Dedifferentiated amniotic fluid mesenchymal stem cell (primary cell): Measurements from ENCODE around the gene SH3PXD2A.
"Not testable (repeated sequence)": the region's sequence is repeated elsewhere in the genome, so short reads cannot be mapped to it uniquely, and the experiment has no call there.

Source experiments
- DNase-seq: peaks from one replicate; pipeline ENCODE4 v3.0.0-alpha.2; 2016; ENCODE audit errors: extremely low spot score

SH3PXD2A gene

DNA sequence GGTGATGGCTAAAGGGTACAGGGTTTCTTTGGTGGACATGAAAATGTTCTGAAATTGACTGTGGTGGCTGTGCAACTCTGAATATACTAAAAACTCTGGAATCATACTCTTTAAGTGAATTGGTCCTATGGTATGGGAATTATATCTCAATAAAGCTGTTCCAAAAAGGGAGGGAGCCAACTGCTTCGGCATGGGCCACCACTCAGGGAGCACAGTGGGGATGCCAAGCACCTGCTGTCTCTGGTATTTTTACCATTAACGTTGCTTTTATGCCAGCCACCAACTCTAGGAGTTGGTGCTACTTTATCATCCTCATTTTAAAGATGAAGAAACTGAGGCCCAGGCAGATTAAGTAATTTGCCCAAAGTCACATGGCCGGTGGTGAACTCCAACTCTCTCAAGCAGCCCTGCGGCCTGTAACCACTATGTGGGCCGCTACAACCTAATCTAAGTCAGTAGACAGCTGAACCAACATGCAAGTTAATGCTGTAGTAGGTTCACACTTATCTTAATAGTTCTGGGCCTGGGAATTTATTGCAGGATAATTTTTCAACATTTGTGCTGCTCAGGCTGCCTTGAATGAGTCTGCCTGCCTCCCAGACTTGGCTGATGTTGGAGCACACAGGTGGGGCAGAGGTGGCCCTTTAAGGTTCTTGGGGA is 20.8 kb downstream of the SH3PXD2A start:
- DNase-seq, result no peak

GRCh38 chr10:103833731-103834365 is 21.5 kb downstream of the SH3PXD2A start:
- DNase-seq, result no peak

DNA sequence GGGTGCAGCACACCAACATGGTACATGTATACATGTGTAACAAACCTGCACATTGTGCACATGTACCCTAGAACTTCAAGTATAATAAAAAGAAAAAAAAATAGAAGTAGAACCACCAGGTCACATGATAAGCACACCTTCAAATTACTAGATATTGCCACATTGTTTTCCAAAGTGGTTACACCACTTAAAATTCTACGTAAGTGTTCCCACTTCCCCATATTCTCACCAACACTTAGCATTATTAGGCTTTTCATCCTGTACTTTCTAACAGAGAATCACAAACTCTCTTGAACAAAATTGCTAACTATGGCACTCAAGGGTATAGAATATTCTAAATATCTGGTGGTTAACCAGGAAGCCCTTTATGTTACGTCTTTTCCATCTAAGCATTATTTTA is 22.6 kb downstream of the SH3PXD2A start:
- no peak for DNase-seq

- no peak for DNase-seq
Measured at GRCh38 chr10:103829838-103830465, 25.4 kb downstream of the SH3PXD2A start.

DNA sequence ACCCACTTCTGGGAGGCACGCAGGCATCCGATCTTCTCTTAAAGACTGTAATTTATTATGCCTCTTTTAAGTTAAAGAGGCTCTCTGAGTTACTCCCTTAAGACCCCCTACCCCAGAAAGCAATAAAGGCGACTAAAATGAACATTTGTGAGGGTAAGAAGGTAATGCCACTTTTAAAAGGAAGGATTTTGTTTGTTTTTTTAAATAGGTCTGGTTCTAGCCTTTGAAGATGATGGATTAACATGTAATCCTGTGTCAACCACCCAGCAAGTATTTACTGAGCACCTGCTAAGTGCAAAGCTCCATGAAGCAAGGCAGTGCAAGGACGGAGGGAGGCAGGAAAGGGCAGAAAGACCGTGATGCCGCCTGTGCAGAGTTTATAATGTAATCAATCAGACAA is 26.1 kb downstream of the SH3PXD2A start:
- DNase-seq, result no peak

DNA sequence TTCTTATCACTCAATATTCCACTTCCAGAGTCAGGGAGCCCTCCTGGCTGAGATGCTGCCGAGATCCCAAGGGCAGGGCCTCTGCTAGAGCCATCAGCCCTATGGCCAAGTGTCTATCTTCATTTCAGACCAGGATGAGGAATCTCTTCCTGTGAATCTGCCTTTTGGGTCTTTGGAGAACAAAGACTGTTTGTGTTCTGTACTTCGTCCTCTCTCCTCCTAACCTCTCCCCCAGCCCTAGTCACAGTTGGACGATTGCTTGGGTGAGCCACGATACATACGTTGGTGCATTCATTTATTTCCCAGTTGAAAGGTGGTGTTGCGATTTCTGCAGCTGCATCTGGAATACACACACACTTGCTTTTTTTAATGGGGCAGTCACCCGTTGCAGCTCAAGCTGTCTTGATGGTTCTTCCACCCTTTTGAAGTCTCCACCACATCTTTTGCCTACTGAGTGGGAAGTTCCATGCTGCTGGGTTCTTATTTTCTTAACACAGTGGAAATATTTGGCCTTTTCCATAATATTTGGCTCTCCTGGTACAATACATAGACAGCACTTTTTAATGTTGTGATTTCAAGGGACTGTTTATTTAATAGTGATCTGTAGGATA is 26.7 kb downstream of the SH3PXD2A start:
- DNase-seq, result no peak

GRCh38 chr10:103828107-103828506 is 27.3 kb downstream of the SH3PXD2A start:
- no peak for DNase-seq

DNA sequence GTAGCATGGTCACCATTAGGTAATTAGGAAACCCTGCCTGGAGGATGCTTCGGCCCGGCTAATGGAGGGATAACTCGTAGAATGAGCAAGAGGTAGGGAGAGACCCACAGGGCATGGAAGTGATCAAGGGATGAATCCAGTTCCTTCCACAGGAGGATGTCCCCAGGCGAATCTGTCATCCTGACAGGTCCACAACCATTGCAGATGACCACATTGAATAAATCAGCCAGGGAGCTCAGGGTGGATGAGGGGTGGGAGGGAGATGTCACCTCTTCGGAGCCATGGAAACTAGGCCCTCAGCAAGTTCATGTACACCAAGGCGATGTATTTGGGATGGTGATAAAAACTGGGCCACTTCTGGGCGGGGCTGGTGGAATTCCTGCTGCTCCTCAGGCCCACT is 28.5 kb downstream of the SH3PXD2A start:
- DNase-seq, result no peak

DNA sequence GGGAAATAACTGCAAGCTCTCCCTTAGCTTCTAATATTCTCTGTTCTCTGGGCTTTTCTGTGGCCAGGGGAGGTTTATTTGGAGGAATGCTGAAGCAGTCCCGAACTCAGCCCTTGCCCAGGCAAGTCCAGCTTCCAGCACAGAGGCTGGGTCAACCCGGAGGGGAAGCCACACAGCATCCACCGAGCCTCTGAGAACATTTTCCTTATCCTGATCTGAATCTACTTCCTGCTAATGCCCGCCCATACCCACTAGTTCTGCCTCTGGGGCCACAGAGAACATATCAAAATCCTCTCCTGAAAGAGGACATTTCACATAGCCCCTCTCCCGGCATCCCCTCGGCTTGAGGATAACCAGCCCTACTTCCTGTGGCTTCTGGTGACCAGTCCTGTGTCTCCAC is 31.1 kb downstream of the SH3PXD2A start:
- DNase-seq, result no peak

GRCh38 chr10:103823706-103824272 is 31.6 kb downstream of the SH3PXD2A start:
- DNase-seq, result no peak

- no peak for DNase-seq
Measured at GRCh38 chr10:103822800-103823199, 32.6 kb downstream of the SH3PXD2A start.

DNA sequence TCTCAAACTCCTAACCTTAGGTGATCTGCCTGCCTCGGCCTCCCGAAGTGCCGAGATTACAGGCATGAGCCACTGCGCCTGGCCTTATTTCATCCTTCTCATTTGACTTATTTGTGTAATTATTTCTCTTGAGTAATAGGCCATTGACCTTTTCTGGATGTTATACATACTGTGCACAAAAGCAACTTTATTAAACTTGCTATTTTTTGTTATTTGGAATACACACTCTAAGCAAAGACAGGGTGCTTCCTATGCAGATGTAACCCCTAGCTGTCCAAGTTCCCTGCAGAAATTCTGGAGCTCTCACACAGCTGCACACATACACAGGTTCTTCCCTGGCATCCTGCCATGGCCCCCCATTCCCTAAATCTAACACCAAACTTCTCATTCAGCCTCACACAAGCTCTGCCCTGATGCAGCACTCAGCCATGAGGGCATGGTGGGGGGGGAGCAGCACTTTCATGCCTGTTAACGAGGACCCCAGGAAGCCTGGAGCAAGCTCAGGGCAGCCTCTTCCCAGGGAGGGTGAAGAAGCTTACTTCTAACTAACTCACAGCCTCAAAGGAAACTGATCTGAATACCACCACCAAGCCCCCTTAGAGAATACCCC is 33.2 kb downstream of the SH3PXD2A start:
- DNase-seq, result no peak

GRCh38 chr10:103820101-103821062 is 35.0 kb downstream of the SH3PXD2A start:
- DNase-seq, result no peak

- no peak for DNase-seq
Measured at GRCh38 chr10:103819493-103819892, 35.9 kb downstream of the SH3PXD2A start.

- DNase-seq, result no peak
Measured at GRCh38 chr10:103818765-103819374, 36.5 kb downstream of the SH3PXD2A start.

DNA sequence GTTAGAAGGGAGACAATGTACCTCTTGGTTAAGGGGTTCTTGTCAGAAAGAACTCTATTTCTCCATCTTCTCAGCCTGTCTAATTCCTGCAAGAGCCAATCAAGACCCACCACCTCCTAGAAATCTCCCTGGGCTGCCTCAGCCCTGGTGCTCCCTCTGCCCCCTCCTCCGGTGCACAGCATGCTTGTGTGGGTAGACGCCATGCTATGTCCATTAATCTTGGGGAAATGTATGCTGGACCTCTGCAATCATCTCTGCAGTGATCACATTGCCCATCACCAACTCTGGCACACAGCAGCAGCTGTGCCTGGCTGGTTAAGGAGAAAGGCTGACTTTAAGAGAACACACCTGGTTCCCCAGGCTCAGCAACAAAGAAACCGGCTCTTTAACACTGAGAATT is 37.3 kb downstream of the SH3PXD2A start:
- DNase-seq, result no peak

DNA sequence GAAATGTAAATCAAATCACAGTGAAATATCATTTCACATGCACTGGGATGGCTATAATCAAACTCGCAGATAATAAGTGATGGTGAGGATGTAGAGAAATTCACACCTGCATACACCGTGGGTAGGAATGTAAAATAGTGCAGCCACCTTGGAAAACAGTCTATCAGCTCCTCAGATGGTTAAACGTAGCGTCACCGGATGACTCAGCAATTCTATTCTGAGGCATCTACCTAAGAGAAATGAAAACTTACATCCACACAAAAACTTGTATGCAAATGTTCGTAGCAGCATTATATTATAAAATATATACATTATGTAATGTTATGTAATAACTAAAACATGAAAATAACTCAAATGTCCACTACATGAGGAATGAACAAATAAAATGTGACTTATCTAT is 38.9 kb downstream of the SH3PXD2A start:
- no peak for DNase-seq

GRCh38 chr10:103814626-103815370 is 40.6 kb downstream of the SH3PXD2A start:
- DNase-seq, result no peak

GRCh38 chr10:103814105-103814504 is 41.3 kb downstream of the SH3PXD2A start:
- no peak for DNase-seq

DNA sequence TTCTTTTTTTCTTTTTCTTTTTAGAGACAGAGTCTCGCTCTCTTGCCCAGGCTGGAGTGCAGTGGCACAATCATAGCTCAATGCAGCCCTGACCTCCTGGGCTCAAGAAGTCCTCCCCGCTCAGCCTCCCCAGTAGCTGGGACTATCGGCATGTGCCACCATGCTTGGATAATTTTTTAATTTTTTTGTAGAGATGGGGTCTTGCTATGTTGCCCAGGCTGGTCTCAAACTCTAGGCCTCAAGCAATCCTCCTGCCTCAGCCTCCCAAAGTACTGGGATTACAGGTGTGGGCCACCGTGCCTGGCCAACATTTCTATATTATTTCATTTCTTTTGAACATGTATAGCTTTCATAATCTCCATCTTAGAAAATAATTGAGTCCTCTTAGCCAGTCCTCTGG is 42.1 kb downstream of the SH3PXD2A start:
- not testable (repeated sequence) for DNase-seq
